ENCODE results near the gene PANK3.

- TF ChIP-seq CTCF (IDR thresholded peaks at IDR 0.05; ENCODE audit: low read depth, low read length): no peak
- no peak for TF ChIP-seq POLR2A (IDR thresholded peaks at IDR 0.05; ENCODE audit: extremely low read depth, insufficient read length)
- no peak for TF ChIP-seq MAX (IDR thresholded peaks at IDR 0.05; ENCODE audit: low read depth, low read length)
These were observed 33.8 kb upstream of the PANK3 start for GRCh38 chr5:168612996-168613395.

All from NB4 (cell line).